ENCODE measurements around the gene RUNDC3A. TPM values are rescaled to one million over a fixed set of nuclear protein-coding genes. Genes with fewer than 3 reads are reported as not detected.

Gene RUNDC3A
- polyA plus RNA-seq, 1 experiment: 0.58 TPM

- no peak for DNase-seq (ENCODE audit: low read depth)
- ChIA-PET CTCF (interaction anchor here (1.0 kb wide), 1 partner anchor 8 kb away, joined by 3 read pairs; no protein-coding TSS in a partner anchor), POLR2A (no interaction called here)
- no peaks in the 10 kb centered on the region for H3K27me3 ChIP-seq (ENCODE audit: control insufficient read depth, insufficient read depth, low read length)
- no peak overlapping the region for H3K4me3 ChIP-seq (ENCODE audit: low read depth, low read length)
- peaks cover 10% of the 10 kb centered on the region for H3K36me3 ChIP-seq (ENCODE audit: control insufficient read depth, insufficient read depth, low read length)
- TF ChIP-seq CTCF (IDR thresholded peaks at IDR 0.05; ENCODE audit: insufficient read depth, low read depth, low read length): no peak
Observed at GRCh38 chr17:44356241-44356640, 47.8 kb downstream of the RUNDC3A start.

GRCh38 chr17:44358066-44358465 is 49.7 kb downstream of the RUNDC3A start:
- no peak overlapping the region for H3K4me3 ChIP-seq (ENCODE audit: low read depth, low read length)
- H3K27me3 ChIP-seq (ENCODE audit: control insufficient read depth, insufficient read depth, low read length): peaks cover 1% of the 10 kb centered on the region; the same call in 1 of the 2 replicates
- TF ChIP-seq CTCF (IDR thresholded peaks at IDR 0.05; ENCODE audit: insufficient read depth, low read depth, low read length): no peak
- POLR2A ChIA-PET: no interaction called here
- CTCF ChIA-PET: interaction anchor here (0.6 to 6.2 kb wide), 7 partner anchors 8 to 413 kb away, joined by 3 to 69 read pairs (median 3); partner anchors contain the start of gene GRN
- DNase-seq (ENCODE audit: low read depth): no peak
- H3K36me3 ChIP-seq (ENCODE audit: control insufficient read depth, insufficient read depth, low read length): no peaks in the 10 kb centered on the region

- H3K36me3 ChIP-seq (ENCODE audit: control insufficient read depth, insufficient read depth, low read length): no peaks in the 10 kb centered on the region
- TF ChIP-seq CTCF (IDR thresholded peaks at IDR 0.05; ENCODE audit: insufficient read depth, low read depth, low read length): no peak
- H3K27me3 ChIP-seq (ENCODE audit: control insufficient read depth, insufficient read depth, low read length): peaks cover 1% of the 10 kb centered on the region; the same call in 1 of the 2 replicates
- no peak for DNase-seq (ENCODE audit: low read depth)
- CTCF ChIA-PET: interaction anchor here (0.8 to 6.2 kb wide), 4 partner anchors 9 to 357 kb away, joined by 3 to 69 read pairs (median 6); partner anchors contain the start of gene GRN
- no peak overlapping the region for H3K4me3 ChIP-seq (ENCODE audit: low read depth, low read length)
- POLR2A ChIA-PET: no interaction called here
Observed at GRCh38 chr17:44359006-44359405, 50.6 kb downstream of the RUNDC3A start.

- CTCF ChIA-PET: interaction anchor here (0.9 to 6.2 kb wide), 4 partner anchors 9 to 149 kb away, joined by 3 to 69 read pairs (median 4); partner anchors contain the start of gene GRN
- Histone ChIP-seq H3K27me3 (ENCODE audit: control insufficient read depth, insufficient read depth, low read length) (peaks cover 1% of the 10 kb centered on the region; the same call in 1 of the 2 replicates), H3K36me3 (ENCODE audit: control insufficient read depth, insufficient read depth, low read length) (no peaks in the 10 kb centered on the region), H3K4me3 (ENCODE audit: low read depth, low read length) (no peak overlapping the region)
- DNase-seq (ENCODE audit: low read depth): no peak
- POLR2A ChIA-PET: no interaction called here
- no peak for TF ChIP-seq CTCF (IDR thresholded peaks at IDR 0.05; ENCODE audit: insufficient read depth, low read depth, low read length)
Observed at GRCh38 chr17:44359458-44360143, 51.2 kb downstream of the RUNDC3A start.

- Histone ChIP-seq H3K36me3 (ENCODE audit: control insufficient read depth, insufficient read depth, low read length) (no peaks in the 10 kb centered on the region), H3K4me3 (ENCODE audit: low read depth, low read length) (no peak overlapping the region), H3K27me3 (ENCODE audit: control insufficient read depth, insufficient read depth, low read length) (peaks cover 1% of the 10 kb centered on the region; the same call in 1 of the 2 replicates)
- ChIA-PET POLR2A (no interaction called here), CTCF (interaction anchor here (0.9 to 6.2 kb wide), 5 partner anchors 10 to 163 kb away, joined by 3 to 69 read pairs (median 3); partner anchors contain the start of gene GRN)
- no peak for DNase-seq (ENCODE audit: low read depth)
- TF ChIP-seq CTCF (IDR thresholded peaks at IDR 0.05; ENCODE audit: insufficient read depth, low read depth, low read length): no peak
Observed at GRCh38 chr17:44360144-44360533, 51.7 kb downstream of the RUNDC3A start.

All from BJ (cell line).